Endothelial cell of umbilical vein (primary cell): ENCODE results near the gene MED12L. TPM values are rescaled to one million over a fixed set of nuclear protein-coding genes. Genes with fewer than 3 reads are reported as not detected.

Source experiments
- BruUV-seq: library from RNA; stranded (reverse); fragments of 400-500 nt; replicated peaks from 2 replicates; lab custom pipeline; 2021; lab: Mats Ljungman, UMichigan
- CTCF ChIA-PET: fragments of 300-600, 350-600 bp; sonication (Branson Sonifier 250); formaldehyde crosslinking; loops from one replicate; lab custom pipeline; 2021; ENCODE audit warnings: antibody characterized with exemption, inconsistent platforms; lab: Charles Lee
- POLR2A ChIA-PET: fragments of 300-600, 350-600 bp; sonication (Branson Sonifier 250); formaldehyde crosslinking; loops from one replicate; lab custom pipeline; 2021; ENCODE audit warnings: antibody characterized with exemption, inconsistent platforms; lab: Charles Lee
- DNase-seq: peaks from one replicate; pipeline ENCODE4 v3.0.0-alpha.2; 2011; ENCODE audit warnings: low read depth, low spot score
- FAIRE-seq: peaks from 2 replicates; lab custom pipeline; 2011; peaks lifted over from hg19 to GRCh38; lab: Jason Lieb, UNC
- H2AFZ ChIP-seq: 2 replicates; pipeline ENCODE4 v1.6.0; 2012; ENCODE audit warnings: low read depth, low read length, control low read depth, inconsistent platforms
- H3K27ac ChIP-seq: 2 replicates; pipeline ENCODE4 v1.5.1; 2011; ENCODE audit warnings: low read depth, mild to moderate bottlenecking, control low read depth, low read length, moderate library complexity; ENCODE audit not compliant: insufficient read depth
- H3K27me3 ChIP-seq, 2 experiments: 2 replicates each; pipeline versions ENCODE4 v1.6.0 to v1.6.1; 2011; ENCODE audit warnings: low read length in 2 of 2, mixed read lengths in 1 of 2; ENCODE audit not compliant: control insufficient read depth in 2 of 2, insufficient read depth in 2 of 2
- H3K36me3 ChIP-seq, 2 experiments: 2 replicates in 1 of 2; 3 replicates in 1 of 2; pipeline ENCODE4 v1.5.1; 2011; ENCODE audit warnings: low read length in 2 of 2, mild to moderate bottlenecking in 1 of 2, moderate library complexity in 1 of 2; ENCODE audit not compliant: control insufficient read depth in 2 of 2, insufficient read depth in 2 of 2; ENCODE audit errors: extremely low read depth in 1 of 2
- H3K4me1 ChIP-seq: 3 replicates; pipeline ENCODE4 v1.5.1; 2011; ENCODE audit warnings: mild to moderate bottlenecking, low read length; ENCODE audit not compliant: control insufficient read depth, insufficient read depth; ENCODE audit errors: extremely low read depth
- H3K4me2 ChIP-seq: 2 replicates; pipeline ENCODE4 v1.6.1; 2011; ENCODE audit warnings: low read length, control low read depth, mixed read lengths; ENCODE audit not compliant: insufficient read depth
- H3K4me3 ChIP-seq, 3 experiments: fragments of 200-600 bp in 1 of 3; sonication (generic), shearing (Covaris generic) in 1 of 3; replicated peaks in 1 of 3; 2 replicates each; pipeline ENCODE4 v1.5.1; 2011 to 2016; ENCODE audit warnings: control low read depth in 3 of 3, low read length in 3 of 3, mild to moderate bottlenecking in 2 of 3, inconsistent platforms in 1 of 3, low read depth in 1 of 3, moderate library complexity in 1 of 3; ENCODE audit not compliant: insufficient read depth in 1 of 3
- H3K79me2 ChIP-seq: 2 replicates; pipeline ENCODE4 v1.6.0; 2012; ENCODE audit warnings: low read length, inconsistent platforms; ENCODE audit not compliant: control insufficient read depth, insufficient read depth
- H3K9ac ChIP-seq: replicated peaks from 2 replicates; pipeline ENCODE3; 2011; ENCODE audit warnings: low read length, control low read depth; ENCODE audit not compliant: insufficient read depth; ENCODE audit errors: extremely low read depth
- H3K9me1 ChIP-seq: replicated peaks from 3 replicates; pipeline ENCODE4 v1.6.0; 2011; ENCODE audit warnings: mild to moderate bottlenecking, low read length; ENCODE audit not compliant: control insufficient read depth, insufficient read depth; ENCODE audit errors: extremely low read depth
- H3K9me3 ChIP-seq: replicated peaks from 2 replicates; pipeline ENCODE4 v1.5.1; 2012; ENCODE audit warnings: low read length, inconsistent platforms; ENCODE audit not compliant: control insufficient read depth, insufficient read depth
- H4K20me1 ChIP-seq: replicated peaks from 2 replicates; pipeline ENCODE3; 2011; ENCODE audit warnings: mild to moderate bottlenecking, low read length; ENCODE audit not compliant: control insufficient read depth, insufficient read depth; ENCODE audit errors: extremely low read depth
- CTCF ChIP-seq, 2 donors: IDR thresholded peaks; 1 replicate in 1 of 2; 2 replicates in 1 of 2; pipeline ENCODE4 v1.5.1; 2011; ENCODE audit warnings: low read length in 2 of 2, mild to moderate bottlenecking in 2 of 2, moderate library complexity in 2 of 2, control low read depth in 1 of 2, inconsistent platforms in 1 of 2, low read depth in 1 of 2; ENCODE audit not compliant: insufficient read depth in 1 of 2; ENCODE audit errors: extremely low read depth in 1 of 2
- EZH2 ChIP-seq: IDR thresholded peaks from 2 replicates; pipeline ENCODE4 v1.6.1; 2012; ENCODE audit warnings: borderline replicate concordance, low read depth, mild to moderate bottlenecking, moderate library complexity, low read length, inconsistent platforms; ENCODE audit not compliant: severe bottlenecking
- FOS ChIP-seq: IDR thresholded peaks from 2 replicates; pipeline ENCODE4 v1.6.1; 2011; ENCODE audit warnings: mild to moderate bottlenecking, low read length, moderate library complexity, borderline replicate concordance; ENCODE audit not compliant: insufficient read depth
- GATA2 ChIP-seq: IDR thresholded peaks from 2 replicates; pipeline ENCODE4 v1.7.0; 2011; ENCODE audit warnings: low read depth, mild to moderate bottlenecking, moderate library complexity, mixed read lengths, low read length; ENCODE audit not compliant: insufficient read length, insufficient read depth
- JUN ChIP-seq: IDR thresholded peaks from 2 replicates; pipeline ENCODE4 v1.6.1; 2011; ENCODE audit warnings: borderline replicate concordance, low read depth; ENCODE audit not compliant: insufficient read length, insufficient read depth
- MYC ChIP-seq: IDR thresholded peaks from one replicate; pipeline ENCODE4 v1.6.1; 2011; ENCODE audit warnings: mild to moderate bottlenecking, low read depth, low read length
- POLR2A ChIP-seq: IDR thresholded peaks from 2 replicates; pipeline ENCODE4 v1.6.1; 2012; ENCODE audit warnings: low read depth, mild to moderate bottlenecking, control low read depth, low read length
- dilution Hi-C: fragments of 300-500 bp; cut with MboI; formaldehyde crosslinking; loops from one replicate; pipeline ENCODE4 v1.15.0; 2019; ENCODE audit warnings: low sequenced_read_pairs; ENCODE audit not compliant: extremely low pct_ligation_motif_present
- intact Hi-C: fragments of 100-400 bp; cut with micrococcal nuclease; formaldehyde crosslinking; loops from one replicate; pipeline ENCODE4 v1.10.0; 2022
- polyA plus RNA-seq, 4 experiments: library from polyadenylated mRNA; depleted of rRNA in 3 of 4; stranded (reverse) in 3 of 4; unstranded in 1 of 4; fragments of >200 nt; gene quantifications; 2 replicates each; pipeline versions ENCODE4 v1.2.1 to v1.2.3, GENCODE V29; 2011 to 2012; ENCODE audit warnings: missing spikeins in 1 of 4
- total RNA-seq: library from RNA; stranded (reverse); gene quantifications from 2 replicates; pipeline ENCODE4 v1.2.3, GENCODE V29; 2021
- TF ChIP-seq, protein P1 (sequence below): IDR thresholded peaks from 2 replicates; pipeline ENCODE4 v1.6.1; 2011; ENCODE audit not compliant: insufficient read depth, insufficient read length

Gene MED12L
- total and polyA plus RNA-seq, 2 donors (not counting 3 experiments of a cell fraction or from before 2014, with no cell fraction given) = 0.03 to 0.27 TPM

- Histone ChIP-seq H3K79me2 (no peaks in the 10 kb centered on the region), H3K9ac (no peak overlapping the region), H3K4me3 (no peak overlapping the region), H2AFZ (no peak overlapping the region), H3K27me3 (no peaks in the 10 kb centered on the region), H4K20me1 (no peaks in the 10 kb centered on the region), H3K9me3 (no peaks in the 10 kb centered on the region), H3K36me3 (no peaks in the 10 kb centered on the region), H3K27ac (no peak overlapping the region), H3K4me2 (no peak overlapping the region), H3K9me1 (no peaks in the 10 kb centered on the region), H3K4me1 (no peaks in the 10 kb centered on the region)
- CTCF ChIA-PET = no interaction called here
- TF ChIP-seq POLR2A = no peak
- TF ChIP-seq, protein P1, sequence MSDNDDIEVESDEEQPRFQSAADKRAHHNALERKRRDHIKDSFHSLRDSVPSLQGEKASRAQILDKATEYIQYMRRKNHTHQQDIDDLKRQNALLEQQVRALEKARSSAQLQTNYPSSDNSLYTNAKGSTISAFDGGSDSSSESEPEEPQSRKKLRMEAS = no peak
- TF ChIP-seq CTCF (IDR thresholded peaks at IDR 0.05; ENCODE audit: extremely low read depth in 1 of 2, insufficient read depth in 1 of 2, low read depth in 1 of 2, low read length in 2 of 2) = no peak
- no peak for TF ChIP-seq GATA2
- no peak for TF ChIP-seq JUN
- TF ChIP-seq EZH2 = no peak
- no peak for TF ChIP-seq MYC
- TF ChIP-seq FOS = no peak
- intact Hi-C loops (no loop called here), dilution Hi-C loops (no loop called here)
- POLR2A ChIA-PET = no interaction called here
- no peak for DNase-seq
- FAIRE-seq = no peak
- BruUV-seq = no TSS peak
These were observed 337.6 kb downstream of the MED12L start for GRCh38 chr3:151423091-151423490.
